Natural killer cell treated with Interleukin-12 subunit alpha and Interleukin-12 subunit beta and Interleukin-15 and Interleukin-18, amount 100 ng/mL, for 72 hours (primary cell): ENCODE data around the gene SEC14L2. TPM values are rescaled to one million over a fixed set of nuclear protein-coding genes. Genes with fewer than 3 reads are reported as not detected.
A peak's percentile ranks its signal among the peaks of the same experiment; 100 is the strongest.
"Not testable (repeated sequence)": the region's sequence is repeated elsewhere in the genome, so short reads cannot be mapped to it uniquely, and the experiment has no call there.

Source experiments
- ATAC-seq, 2 donors: fragments of 150-1000 bp; cut with Tn5 transposase in 1 of 2; sonication (Bioruptor Pico), chemical (Tn5 transposase) in 1 of 2; 2 replicates each; pipeline ENCODE4 v1.10.0; 2021
- DNase-seq: peaks from one replicate; pipeline ENCODE4 v3.0.0; 2022; ENCODE audit warnings: low spot score
- H3K27ac Mint-ChIP-seq, 2 donors: 1 replicate in 1 of 2; 2 replicates in 1 of 2; pipeline ENCODE4 v1.8.0; 2022; ENCODE audit warnings: mixed read lengths in 2 of 2, mild to moderate bottlenecking in 1 of 2, moderate library complexity in 1 of 2
- H3K27me3 Mint-ChIP-seq, 2 donors: 1 replicate in 1 of 2; 2 replicates in 1 of 2; pipeline ENCODE4 v1.8.0; 2022; ENCODE audit warnings: mixed read lengths in 2 of 2
- H3K36me3 Mint-ChIP-seq: one replicate; pipeline ENCODE4 v1.8.0; 2022; ENCODE audit warnings: mixed read lengths
- H3K4me1 Mint-ChIP-seq, 2 donors: 1 replicate in 1 of 2; 2 replicates in 1 of 2; pipeline ENCODE4 v1.8.0; 2022; ENCODE audit warnings: low read depth in 2 of 2, mixed read lengths in 2 of 2, mild to moderate bottlenecking in 1 of 2
- H3K4me3 Mint-ChIP-seq: one replicate; pipeline ENCODE4 v1.8.0; 2022; ENCODE audit warnings: mixed read lengths
- H3K9me3 Mint-ChIP-seq: 2 replicates; pipeline ENCODE4 v1.8.0; 2022; ENCODE audit warnings: mixed read lengths
- total RNA-seq, 2 donors: library from RNA; stranded (reverse); gene quantifications; one replicate each; pipeline ENCODE4 v1.2.3, GENCODE V29; 2022

Gene SEC14L2
- total RNA-seq, 2 donors from 2014 or later: 0.40 to 1.3 TPM

DNA sequence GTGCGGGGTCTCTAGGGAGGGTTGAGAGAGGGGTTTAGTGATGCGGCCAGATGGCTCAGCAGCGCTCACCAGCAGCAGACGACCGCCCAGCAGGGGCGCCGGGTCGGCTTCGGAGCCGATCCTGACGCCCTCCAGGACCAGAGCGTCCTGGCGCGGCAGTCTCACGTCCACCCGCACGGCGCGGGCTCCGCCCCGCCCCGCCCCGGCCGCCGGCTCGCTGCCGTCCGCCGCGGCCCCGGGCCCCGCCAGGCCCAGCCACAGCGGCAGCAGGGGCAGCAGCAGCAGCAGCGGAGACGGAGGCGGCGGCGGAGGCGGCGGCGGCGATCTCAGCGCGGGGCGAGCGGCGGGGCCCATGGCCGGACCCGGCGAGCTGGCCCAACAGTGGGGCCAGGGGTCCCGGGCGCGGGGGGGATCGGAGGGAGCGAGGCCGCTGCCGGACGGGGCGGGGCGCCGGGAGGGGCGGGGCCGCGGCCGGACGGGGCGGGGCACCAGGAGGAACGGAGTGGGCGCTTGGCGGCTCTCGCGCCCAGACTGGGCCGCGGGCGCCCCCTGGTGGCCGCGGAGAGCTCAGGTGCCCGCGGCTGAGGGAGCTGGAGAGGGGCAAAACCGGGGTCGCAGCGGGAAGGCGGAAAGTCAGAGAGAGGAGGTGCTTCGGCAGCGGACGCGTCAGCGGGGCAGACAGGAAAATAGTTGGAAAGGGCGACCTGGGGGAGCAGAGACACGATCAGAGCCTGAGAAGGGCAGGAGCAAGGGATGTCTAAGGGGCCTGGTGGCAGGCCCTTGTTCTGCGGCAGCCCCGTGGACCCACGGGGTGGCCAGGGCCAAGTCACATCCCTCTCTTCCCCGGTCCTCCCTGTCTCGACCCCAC, 9.6 kb upstream of the SEC14L2 start, which contains the start of gene RNF215:
TSS of gene RNF215 (minus strand) at position 452 of the 868 bp plus-strand sequence. CDS start at position 354, 98 bp downstream.
- Mint-ChIP-seq H3K4me3 (peak within 1 kb of the TSS; percentile 52), H3K36me3 (no peaks in the 10 kb centered on the region), H3K27ac (peak within 1 kb of the TSS in 1 of 2 donors; percentile 56), H3K9me3 (no peaks in the 10 kb centered on the region), H3K27me3 (peaks cover 0 to 4% of the 10 kb centered on the region in 2 donors), H3K4me1 (peaks cover 6 to 7% of the 10 kb centered on the region in 2 donors)
- DNase-seq (peak; percentile 91), ATAC-seq (peak; percentile 95 to 97)

DNA sequence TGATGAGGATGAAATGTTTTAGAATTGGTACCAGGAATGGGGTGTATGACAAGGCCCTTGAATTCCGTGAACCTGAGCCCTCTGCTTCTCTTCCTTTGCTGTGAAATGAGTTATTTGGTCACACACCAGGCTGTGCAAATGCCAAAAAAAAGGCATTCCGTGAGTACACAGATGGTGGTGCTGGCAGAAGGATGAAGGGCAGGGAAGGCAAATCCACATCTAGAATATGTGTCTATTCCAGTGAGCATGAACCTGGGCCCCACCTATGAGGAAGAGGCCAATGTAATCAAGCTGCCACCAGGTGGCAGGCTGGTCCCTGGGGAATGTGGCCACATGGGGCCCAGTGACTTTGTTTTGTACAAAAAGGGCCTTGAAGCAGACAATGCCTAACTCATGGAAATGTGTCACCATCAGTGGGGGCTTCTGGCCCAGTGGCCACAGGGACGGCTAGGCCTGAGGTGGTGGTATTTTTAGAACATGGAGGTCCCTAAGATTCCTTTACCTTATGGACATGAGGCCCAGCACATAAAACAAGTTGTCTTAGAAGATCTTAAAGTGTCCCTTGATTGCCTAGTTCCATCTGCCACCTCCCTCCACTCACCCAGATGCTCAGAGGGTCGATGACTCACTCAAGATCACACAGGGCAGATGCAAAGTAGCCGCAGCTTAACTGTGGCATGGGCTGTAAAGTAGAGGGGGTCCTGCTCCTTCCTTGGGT, 5.7 kb upstream of the SEC14L2 start:
- H3K27me3 Mint-ChIP-seq: peaks cover 5 to 6% of the 10 kb centered on the region in 2 donors
- ATAC-seq (peak in 1 of 2 donors; percentile 33), DNase-seq (peak; percentile 76)
- H3K27ac Mint-ChIP-seq: peak overlapping the region in 1 of 2 donors; percentile 10
- H3K4me3 Mint-ChIP-seq: no peak overlapping the region
- no peaks in the 10 kb centered on the region for H3K9me3 Mint-ChIP-seq
- peaks cover 6 to 7% of the 10 kb centered on the region in 2 donors for H3K4me1 Mint-ChIP-seq
- no peaks in the 10 kb centered on the region for H3K36me3 Mint-ChIP-seq

DNA sequence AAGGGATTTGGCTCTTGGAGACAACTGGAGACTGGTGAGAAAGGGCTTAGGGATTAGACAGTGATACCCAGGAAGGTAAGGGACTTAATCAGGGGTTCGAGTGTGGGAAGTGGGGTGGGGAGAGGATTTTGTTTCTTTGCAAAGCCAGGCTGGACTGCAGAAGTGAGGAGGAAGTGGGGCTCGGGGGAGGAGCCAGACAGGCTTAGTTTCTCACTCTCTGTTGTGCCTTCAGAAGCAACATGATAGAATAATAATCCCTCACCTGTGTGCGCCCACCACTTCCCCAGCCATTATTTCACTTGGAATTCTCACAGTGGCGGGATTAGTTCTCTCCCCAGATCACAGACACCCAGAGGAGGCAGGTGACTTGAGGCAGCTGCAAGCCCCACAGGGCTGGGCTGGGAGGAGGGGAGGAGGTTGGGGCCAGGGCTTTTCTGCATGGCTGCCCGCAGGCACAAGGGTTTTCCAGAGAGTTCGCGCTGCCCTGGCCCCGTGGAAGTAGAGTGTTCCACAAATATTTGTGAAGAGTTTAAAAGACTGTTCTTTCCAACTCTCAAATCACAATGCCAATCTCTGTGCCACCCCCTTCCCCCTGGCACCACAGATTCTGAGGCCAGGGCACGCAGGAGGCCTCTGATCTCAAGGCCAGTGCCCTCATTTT, 4.0 kb upstream of the SEC14L2 start:
- Mint-ChIP-seq H3K36me3 (no peaks in the 10 kb centered on the region), H3K27me3 (peaks cover 4 to 5% of the 10 kb centered on the region in 2 donors), H3K9me3 (no peaks in the 10 kb centered on the region), H3K27ac (no peak overlapping the region), H3K4me1 (peaks cover 3 to 9% of the 10 kb centered on the region in 2 donors), H3K4me3 (no peak overlapping the region)
- ATAC-seq: no peak
- DNase-seq: no peak

DNA sequence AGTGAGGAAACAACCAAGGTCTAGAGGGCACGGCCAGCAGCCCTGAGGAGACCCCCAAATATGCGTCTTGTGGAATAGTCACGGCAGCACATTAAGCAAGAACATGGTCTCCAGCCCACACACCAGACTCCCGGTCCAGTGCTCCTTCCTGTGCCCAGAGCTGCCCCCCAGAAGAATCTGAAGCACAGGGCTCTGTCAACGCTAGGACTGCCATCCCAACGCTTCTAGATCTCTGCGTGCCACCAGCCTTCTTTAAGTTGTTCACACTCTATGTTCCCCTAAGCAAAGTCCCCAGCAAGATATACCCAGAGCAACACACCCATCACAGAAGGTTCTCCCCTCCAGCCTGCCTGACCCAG, 3.5 kb upstream of the SEC14L2 start:
- DNase-seq: no peak
- no peak overlapping the region for H3K4me3 Mint-ChIP-seq
- H3K36me3 Mint-ChIP-seq: no peaks in the 10 kb centered on the region
- peaks cover 7 to 9% of the 10 kb centered on the region in 2 donors for H3K27me3 Mint-ChIP-seq
- H3K9me3 Mint-ChIP-seq: no peaks in the 10 kb centered on the region
- ATAC-seq: no peak
- peaks cover 8 to 14% of the 10 kb centered on the region in 2 donors for H3K4me1 Mint-ChIP-seq
- no peak overlapping the region for H3K27ac Mint-ChIP-seq

DNA sequence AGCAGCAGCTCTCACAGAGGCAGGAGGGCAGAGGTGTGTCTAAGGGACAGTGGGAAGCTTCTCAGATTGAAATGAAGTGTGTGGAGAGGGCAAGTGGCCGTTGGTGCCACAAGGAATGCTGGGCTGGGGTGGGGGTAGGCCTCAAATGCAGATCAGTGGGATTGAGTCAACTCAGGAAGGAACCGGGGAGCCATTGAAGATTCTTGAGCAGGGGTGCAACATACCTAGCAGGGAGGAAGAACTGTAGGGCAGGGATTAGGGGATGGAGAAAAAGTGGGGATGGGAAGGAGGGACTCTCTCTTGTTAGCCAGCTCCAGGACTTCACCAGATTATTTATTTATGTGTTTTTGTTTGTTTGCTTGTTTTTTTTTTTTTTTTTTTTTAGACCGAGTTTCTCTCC, 2.9 kb upstream of the SEC14L2 start:
- H3K4me1 Mint-ChIP-seq: peaks cover 14 to 19% of the 10 kb centered on the region in 2 donors
- DNase-seq (no peak), ATAC-seq (no peak)
- no peaks in the 10 kb centered on the region for H3K9me3 Mint-ChIP-seq
- no peak overlapping the region for H3K4me3 Mint-ChIP-seq
- H3K27ac Mint-ChIP-seq: no peak overlapping the region
- peaks cover 13 to 15% of the 10 kb centered on the region in 2 donors for H3K27me3 Mint-ChIP-seq
- H3K36me3 Mint-ChIP-seq: no peaks in the 10 kb centered on the region

DNA sequence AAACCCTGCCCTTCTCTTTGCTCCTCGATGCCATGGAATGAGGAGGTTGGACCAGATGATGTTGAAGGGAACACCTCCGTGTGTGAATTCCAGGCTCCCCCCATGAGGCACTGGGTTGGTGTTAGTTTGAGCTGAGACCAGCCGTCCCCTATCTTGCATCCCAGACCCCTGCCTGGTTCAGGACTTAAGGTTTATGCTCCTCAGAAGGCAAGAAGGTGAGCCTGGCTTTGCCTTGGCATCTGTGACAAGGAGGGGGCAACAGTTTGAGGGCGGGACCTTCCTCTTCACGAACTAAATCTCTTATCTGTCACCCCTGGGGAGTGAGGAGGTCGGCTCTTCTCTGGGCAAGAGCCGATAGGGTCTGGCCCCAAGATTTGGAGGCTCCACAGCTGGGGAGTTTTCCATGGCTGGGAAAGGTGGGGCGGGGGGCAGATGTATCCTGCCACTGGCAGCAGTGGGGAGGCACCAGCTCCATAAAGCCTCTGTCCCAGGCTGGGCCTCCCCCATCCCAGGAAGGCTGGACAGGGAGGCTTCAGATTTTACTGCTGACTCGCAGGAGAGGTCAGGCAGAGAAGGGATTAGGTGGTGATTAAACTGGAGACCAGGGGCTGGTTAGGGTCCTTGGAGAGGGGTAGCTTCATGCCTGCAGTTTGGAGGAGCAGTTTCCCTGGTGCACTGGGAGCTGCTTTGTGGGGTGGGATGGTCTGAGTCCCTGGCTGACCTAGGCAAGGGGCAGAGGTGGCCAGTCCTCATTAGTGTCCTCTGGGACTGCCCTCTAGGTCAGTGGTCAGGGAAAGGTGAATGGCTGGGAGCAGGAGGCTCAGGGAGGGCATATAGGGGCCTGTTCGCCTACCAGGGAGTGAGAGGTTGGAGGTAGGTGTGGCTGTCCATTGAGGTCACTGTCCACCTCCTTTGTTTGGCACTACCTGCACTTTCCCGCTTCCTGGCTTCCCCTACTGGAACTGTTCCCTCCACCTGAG, 1.1 kb downstream of the SEC14L2 start:
- ATAC-seq (no peak), DNase-seq (no peak)
- Mint-ChIP-seq H3K27me3 (peaks cover 17% of the 10 kb centered on the region in 2 donors), H3K4me1 (peaks cover 13 to 15% of the 10 kb centered on the region in 2 donors), H3K27ac (no peak overlapping the region), H3K4me3 (peak overlapping the region; percentile 21), H3K36me3 (no peaks in the 10 kb centered on the region), H3K9me3 (no peaks in the 10 kb centered on the region)

DNA sequence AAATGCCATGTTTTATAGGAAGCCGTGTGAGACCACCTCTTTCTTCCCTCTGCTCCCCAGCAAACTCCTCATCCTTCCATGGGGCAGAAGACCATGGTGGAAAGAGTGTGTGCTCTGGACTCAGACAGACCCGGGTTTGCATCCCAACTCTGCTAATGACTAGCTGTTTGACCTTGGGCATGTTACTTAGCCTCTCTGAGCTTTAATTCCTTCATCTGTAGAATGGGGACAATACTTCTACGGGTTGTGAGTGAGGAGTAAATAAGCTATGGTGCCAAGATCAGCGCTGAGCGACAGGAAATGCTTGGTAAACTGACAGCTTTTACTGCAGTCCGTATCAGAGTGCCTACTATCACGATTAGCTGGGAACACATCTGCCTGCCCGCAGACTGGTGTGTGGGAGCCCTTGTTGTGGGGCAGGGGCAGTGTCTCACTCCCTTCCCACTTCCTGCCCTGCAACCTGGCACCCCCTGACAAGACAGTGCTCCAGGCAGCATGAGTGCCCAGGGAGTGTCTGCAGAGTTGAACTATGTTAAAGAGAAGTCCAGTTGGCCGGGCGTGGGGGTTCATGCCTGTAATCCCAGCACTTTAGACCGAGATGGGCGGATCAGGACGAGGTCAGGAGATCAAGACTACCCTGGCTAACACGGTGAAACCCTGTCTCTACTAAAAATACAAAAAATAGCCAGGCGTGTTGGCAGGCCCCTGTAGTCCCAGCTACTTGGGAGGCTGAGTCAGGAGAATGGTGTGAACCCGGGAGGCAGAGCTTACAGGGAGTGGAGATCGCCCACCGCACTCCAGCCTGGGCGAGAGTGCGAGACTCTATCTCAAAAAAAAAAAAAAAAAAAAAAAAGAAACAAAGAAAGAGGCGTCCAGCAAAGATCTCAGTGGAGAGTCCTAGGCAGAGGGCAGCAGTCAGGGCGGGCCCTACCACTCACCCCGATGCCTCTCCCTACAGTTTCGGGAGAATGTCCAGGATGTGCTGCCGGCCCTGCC, 2.2 kb downstream of the SEC14L2 start:
- Mint-ChIP-seq H3K27me3 (peaks cover 12 to 17% of the 10 kb centered on the region in 2 donors), H3K27ac (no peak overlapping the region), H3K4me1 (peaks cover 13 to 15% of the 10 kb centered on the region in 2 donors), H3K36me3 (no peaks in the 10 kb centered on the region), H3K4me3 (peak overlapping the region; percentile 21), H3K9me3 (no peaks in the 10 kb centered on the region)
- no peak for ATAC-seq
- no peak for DNase-seq

DNA sequence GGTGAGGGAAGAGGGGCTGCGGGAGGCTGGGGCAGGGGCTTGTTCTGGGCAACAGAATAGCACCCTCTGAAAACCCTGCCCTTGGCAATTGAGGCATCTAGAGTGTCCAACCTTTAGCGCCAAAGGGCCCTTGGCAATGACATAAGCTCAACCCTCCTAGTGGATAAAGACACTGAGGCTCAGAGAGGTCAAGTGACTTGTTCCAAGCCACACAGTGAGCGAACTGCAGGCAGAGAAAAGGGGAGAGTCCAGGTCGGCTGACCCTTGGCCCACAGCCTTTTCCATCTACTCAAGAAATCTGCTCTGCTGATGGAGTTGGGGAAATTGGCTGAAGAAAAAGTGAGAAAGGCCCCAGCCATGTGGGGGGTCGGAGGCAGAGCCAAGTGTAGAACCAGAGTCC, 2.9 kb downstream of the SEC14L2 start:
- ATAC-seq (no peak), DNase-seq (no peak)
- H3K9me3 Mint-ChIP-seq: no peaks in the 10 kb centered on the region
- H3K4me1 Mint-ChIP-seq: peaks cover 13 to 15% of the 10 kb centered on the region in 2 donors
- no peak overlapping the region for H3K4me3 Mint-ChIP-seq
- no peak overlapping the region for H3K27ac Mint-ChIP-seq
- H3K36me3 Mint-ChIP-seq: no peaks in the 10 kb centered on the region
- H3K27me3 Mint-ChIP-seq: peaks cover 12 to 17% of the 10 kb centered on the region in 2 donors

DNA sequence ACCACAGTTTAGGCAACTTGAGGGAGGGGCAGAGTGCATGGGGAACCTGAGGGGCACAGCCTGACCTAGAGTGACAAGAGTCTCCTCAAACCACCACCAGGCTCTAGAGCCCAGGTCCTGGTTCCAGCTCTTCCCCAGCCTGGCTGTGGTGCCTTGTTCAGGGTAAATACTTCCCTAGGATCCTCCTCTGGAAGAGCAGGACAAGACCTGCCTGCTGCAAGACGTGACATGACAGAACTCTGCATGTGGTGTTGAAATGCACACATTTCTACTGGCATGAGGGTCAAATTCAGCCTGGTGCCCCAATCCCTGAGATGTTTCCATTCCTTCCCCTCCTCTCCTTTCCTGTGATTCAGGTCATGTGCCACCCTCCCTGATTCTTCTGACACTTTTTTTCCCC, 3.3 kb downstream of the SEC14L2 start:
- DNase-seq (no peak), ATAC-seq (no peak)
- no peaks in the 10 kb centered on the region for H3K9me3 Mint-ChIP-seq
- no peak overlapping the region for H3K27ac Mint-ChIP-seq
- no peaks in the 10 kb centered on the region for H3K36me3 Mint-ChIP-seq
- no peak overlapping the region for H3K4me3 Mint-ChIP-seq
- H3K27me3 Mint-ChIP-seq: peaks cover 12 to 17% of the 10 kb centered on the region in 2 donors
- peaks cover 13 to 15% of the 10 kb centered on the region in 2 donors for H3K4me1 Mint-ChIP-seq

DNA sequence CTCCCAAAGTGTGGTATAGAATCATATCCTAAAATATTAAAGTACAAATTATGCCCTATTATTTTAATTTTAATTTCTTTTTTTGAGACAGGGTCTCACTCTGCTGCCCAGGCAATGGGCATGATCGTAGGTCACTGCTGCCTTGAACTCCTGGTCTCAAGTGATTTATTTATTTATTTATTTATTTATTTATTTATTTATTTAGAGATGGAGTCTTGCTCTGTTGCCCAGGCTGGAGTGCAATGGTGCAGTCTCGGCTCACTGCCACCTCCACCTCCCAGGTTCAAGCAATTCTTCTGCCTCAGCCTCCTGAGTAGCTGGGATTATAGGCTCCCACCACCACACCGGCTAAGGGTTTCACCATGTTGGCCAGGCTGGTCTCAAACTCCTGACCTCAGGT, 4.2 kb downstream of the SEC14L2 start:
- H3K27ac Mint-ChIP-seq, DNase-seq, ATAC-seq, H3K9me3 Mint-ChIP-seq, H3K36me3 Mint-ChIP-seq, H3K4me3 Mint-ChIP-seq: not testable (repeated sequence)
- H3K27me3 Mint-ChIP-seq: peaks cover 12 to 14% of the 10 kb centered on the region in 2 donors
- H3K4me1 Mint-ChIP-seq: peaks cover 13 to 15% of the 10 kb centered on the region in 2 donors

DNA sequence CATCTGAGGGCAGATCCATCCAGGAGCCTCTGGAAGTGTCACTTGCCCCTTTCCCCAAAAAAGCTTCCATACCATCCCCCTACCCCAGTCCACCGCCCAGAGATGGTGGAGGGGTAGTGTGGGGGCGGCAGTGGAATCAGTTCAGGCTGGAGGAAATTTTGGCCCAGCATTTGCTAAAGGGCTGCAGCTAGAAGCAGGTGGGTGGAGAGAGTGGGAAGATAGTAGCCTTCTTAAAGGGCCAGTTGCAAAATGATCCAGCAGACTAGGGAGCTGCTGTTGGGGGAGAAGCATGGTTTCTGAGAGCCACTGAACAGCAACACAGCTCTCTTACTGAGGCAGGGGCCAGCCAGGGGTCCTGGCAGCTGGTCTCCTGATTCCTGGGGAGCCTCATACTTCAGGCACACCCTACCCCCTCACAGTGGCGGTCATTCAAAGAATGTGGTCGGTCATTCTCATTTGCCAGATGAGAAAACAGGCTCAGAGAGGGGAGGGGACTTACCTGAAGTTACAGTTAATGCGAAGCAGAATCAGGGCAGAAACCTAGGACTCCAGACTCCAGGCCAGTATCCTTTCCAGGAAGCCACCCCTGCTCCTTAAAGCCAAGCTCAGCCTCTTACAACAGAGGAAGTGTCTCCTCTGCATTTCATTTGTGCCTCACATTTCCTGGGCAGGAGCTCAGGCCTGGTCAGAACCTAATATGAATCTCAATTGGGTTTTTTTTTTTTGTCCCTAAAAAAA, 5.4 kb downstream of the SEC14L2 start:
- Mint-ChIP-seq H3K4me3 (no peak overlapping the region), H3K27ac (no peak overlapping the region), H3K36me3 (no peaks in the 10 kb centered on the region), H3K27me3 (peaks cover 12 to 14% of the 10 kb centered on the region in 2 donors), H3K4me1 (peaks cover 13 to 15% of the 10 kb centered on the region in 2 donors), H3K9me3 (no peaks in the 10 kb centered on the region)
- ATAC-seq: no peak
- no peak for DNase-seq
